HG03103 (cell line): Measurements from ENCODE around the gene CENPP.

Experiments
- ATAC-seq: cut with Tn5 transposase; IDR thresholded peaks from one replicate; pipeline ENCODE4 v1.9.1; 2021; ENCODE audit warnings: low read depth; ENCODE audit not compliant: unreplicated experiment

CENPP gene

DNA sequence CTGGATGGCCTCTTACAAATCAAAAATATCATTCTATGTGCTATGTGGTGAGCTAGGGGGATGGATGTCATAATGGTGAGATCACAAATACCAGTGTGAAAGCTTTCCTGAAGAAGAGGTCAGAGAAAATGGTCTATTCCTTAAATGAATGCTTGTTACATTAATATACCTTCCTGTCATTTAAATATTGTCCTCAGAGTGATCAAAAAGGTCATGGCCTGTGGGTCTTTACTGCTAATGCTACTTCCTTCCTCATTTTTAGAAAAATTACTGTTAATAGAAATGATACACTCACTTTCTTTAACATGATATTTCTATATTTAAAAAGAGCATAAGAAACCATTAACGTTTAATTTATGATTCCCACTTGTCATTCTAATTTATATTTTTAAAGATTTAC is 88.8 kb downstream of the CENPP start:
- no peak for ATAC-seq

DNA sequence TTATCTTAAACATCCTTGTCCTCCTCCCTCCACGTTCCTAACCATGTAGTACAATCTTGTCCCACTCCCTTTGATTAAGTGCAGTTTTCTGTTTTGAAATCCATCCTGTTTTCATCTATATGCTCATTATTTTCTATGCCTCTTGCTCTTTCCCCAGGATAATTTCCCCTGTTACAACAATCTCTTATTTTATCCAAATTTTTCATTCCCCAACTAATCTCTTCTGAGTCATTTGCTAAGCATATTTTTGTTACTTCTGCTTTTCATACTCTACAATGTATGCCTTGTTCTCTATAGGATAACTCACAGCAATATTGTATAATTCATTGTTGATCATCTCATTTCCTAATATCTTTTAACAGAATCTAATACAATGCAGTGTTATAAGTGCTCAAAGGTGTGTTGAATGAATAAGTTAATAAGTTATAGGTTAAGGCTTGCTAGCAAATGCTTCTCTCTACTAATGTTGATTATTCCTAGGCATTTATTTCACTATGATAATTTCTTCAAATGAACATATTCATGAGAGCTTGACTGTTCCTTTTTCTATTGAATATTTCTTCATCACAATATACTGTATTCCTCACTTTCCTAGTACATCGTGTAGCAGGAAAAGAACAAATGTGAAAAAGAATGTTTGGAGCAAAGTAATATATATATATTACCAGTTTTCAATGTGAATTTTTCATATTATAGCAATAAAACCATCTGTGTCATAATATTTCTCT is 97.0 kb downstream of the CENPP start:
- no peak for ATAC-seq

DNA sequence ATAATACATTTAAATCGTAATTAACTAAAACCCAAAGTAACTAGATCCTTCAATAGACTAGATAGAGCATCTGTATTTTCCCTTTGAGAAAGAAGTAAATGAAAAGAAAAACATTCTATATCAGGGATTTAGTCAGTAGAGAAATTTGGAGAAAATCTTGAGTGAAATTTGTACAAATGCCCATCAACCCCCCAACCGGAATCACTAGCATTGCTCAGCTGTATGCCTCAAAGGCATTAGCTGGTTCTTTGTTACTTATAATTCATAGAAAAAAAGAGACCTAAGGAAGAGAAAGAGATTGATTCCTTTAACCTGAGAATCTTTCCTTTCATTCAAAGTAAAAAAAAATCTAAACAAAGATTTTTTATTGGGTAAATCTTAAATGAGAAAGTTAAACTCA is 97.9 kb downstream of the CENPP start:
- no peak for ATAC-seq

DNA sequence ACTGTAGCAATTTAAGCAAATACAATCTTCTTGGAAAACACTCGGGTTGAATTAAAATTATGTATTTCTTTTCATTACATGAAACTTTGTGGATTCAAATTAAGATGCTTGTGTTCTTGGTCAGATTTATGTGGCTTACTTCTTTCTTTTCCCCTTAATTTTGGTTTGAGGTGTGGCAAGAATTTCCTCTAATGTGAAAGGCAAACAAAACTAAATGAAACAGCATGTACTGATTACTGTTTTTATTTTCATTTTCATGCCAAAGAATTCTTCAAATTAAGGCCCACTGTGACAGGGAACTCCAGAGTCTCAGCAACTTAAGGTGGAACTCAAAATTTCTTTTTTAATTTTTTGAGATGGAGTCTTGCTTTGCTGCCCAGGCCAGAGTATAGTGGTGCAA is 98.6 kb downstream of the CENPP start, which contains the start of gene OMD:
OMD (minus strand) TSS at position 132 of the 400 bp plus-strand sequence. CDS start 6,913 bp downstream, outside the sequence.
- ATAC-seq, result no peak

DNA sequence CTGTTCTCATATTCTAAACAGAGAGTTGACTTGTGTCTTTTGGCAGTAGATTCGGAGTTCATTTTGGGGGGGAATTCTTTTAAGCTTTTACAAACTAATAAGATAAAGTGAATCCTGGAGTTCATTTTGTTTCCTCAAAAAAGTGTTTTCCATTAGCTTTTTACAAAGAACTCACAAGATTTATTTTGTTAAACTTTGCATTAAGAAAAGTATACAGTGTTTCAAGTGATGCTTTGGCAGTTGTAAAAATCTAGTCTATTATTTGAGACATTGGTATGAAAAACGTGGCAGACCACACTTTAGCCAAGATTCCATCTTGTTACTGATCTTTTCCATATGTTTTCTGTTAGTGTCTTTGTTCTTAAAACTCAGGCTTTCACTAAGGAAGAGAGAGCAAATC is 99.7 kb downstream of the CENPP start:
- no peak for ATAC-seq

DNA sequence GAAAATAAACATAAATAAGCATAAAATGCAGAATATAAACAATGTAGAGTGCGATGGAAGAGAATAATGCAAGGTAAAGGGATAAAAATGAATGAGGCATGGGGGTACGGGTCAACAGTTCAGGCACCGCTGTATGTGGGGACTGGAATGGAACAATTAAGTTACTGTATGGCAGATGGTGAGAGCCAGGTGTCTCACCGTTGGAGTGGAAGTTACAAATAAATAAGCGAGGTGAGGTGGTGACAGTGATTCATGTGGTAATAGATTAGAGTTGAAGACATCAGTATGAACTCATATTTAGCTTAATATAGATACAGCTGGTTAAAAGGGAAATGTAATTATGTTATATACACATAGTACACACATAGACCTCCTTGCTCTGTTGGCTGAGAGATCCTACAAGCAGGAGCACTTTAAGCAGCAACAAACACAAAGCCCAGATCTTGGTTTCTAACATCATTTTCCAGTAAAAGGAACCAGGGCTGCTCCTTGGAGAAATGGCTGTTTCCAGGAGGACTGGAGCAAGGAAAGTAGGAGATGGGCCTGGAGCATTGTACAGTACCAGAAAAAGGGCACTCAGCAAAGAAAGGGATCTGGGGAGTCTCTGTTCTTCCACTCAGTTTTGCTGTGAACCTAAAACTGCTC is 100.9 kb downstream of the CENPP start:
- no peak for ATAC-seq

DNA sequence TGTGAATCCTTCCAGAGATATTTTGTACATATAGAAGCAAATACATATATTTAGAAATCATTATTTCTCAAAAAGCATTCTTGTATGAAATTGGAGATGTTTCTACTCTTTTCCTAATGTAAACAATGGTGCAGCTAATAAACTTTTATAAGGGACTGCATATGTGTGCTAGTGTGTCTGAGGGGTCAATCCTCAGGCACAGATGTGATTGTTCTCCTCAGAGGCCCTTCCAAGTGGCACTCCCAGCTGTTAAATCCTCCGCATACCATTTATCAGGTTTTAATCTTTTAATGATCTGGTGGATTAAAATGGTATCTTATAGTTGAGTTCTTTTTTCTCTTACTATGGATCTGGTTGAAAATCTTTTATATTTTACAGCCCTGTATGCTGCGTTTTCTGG is 104.1 kb downstream of the CENPP start:
- ATAC-seq, result no peak

DNA sequence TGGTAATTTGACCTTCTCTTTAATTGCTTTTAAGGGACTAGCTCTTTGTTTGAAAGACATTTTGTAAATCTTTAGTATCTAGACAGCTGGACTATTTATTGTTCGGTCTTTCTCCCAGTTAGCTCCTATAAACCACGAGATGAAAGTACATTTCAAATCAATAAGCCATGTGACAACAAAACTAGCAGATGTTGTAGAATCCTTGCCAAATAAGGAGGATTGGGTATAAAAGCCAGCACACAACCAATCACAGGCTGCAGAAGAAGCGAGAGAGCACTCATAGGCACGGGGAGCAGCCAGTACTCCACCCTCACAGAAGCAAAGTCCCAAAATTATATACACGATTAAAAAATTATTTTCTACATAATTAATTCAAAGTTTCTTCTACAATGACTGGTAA is 106.6 kb downstream of the CENPP start:
- no peak for ATAC-seq

DNA sequence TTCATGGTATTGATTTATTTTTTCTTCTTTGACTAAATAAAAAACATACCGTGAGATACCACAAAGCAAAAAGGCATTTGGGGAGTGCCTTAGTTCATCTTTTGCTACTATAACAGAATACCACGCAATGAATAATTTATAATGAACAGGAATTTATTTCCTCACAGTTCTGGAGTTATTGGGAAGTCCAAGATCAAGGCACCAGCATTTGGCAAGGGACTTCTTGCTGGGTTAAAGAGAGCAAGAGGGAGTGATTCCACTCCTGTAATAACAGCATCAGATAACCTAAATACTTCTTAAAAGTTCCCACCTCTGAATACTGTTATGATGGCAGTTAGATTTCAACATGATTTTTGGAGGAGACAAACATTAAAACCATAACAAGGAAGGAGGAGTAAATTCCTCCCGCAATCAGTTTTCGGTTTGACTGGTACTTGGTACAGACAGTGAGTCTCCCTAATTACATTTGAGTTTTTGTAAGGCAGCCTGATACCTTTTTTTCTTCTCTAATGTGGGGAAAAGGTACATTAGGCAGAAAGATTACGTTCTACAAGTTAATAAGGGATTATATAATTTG is 107.3 kb downstream of the CENPP start:
- ATAC-seq, result no peak

DNA sequence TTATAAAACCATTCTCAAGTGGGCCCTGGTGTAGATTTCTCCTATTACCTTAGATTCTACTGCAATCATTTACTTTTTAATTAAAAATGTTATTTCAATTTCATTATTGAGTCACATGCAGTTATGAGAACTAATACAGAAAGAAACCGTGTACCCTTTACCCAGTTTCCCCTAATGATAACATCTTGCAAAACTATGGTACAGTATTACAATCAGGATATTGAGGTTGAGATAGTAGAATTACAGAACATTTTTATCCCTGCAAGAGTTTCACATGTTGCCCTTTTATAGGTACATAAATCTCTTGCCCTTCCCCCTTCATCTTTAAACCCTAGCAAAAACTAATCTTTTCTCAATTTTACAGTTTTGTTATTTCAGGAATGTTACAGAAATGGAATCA is 109.5 kb downstream of the CENPP start:
- no peak for ATAC-seq

DNA sequence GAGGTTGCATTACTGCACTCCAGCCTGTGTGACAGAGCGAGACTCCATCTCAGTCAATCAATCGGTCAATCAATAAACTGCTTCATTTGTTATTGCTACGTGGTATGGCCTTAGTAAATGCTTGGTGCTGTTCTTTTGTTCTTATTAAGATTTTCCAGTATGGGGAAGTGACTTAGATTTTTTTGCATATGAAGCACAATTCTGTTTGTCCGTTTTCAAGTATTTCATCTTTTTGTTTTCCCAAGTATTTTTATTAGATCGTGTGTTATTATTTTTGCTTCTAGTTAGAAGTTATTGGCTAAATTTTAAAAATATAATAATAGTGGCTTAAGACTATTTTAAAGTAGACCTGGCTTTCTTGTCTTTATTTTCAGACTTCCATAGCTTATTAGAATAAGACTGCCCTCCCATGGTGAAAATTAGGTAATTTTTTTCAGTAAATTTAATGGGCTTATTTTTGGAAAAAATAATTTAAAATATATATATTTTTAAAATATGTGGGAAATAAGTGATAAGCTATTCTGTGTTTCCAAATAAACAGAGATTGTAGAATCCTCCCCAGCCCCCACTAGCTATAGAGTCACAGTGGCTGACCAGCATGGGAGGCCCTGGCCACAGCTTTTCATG is 113.3 kb downstream of the CENPP start:
- no peak for ATAC-seq

DNA sequence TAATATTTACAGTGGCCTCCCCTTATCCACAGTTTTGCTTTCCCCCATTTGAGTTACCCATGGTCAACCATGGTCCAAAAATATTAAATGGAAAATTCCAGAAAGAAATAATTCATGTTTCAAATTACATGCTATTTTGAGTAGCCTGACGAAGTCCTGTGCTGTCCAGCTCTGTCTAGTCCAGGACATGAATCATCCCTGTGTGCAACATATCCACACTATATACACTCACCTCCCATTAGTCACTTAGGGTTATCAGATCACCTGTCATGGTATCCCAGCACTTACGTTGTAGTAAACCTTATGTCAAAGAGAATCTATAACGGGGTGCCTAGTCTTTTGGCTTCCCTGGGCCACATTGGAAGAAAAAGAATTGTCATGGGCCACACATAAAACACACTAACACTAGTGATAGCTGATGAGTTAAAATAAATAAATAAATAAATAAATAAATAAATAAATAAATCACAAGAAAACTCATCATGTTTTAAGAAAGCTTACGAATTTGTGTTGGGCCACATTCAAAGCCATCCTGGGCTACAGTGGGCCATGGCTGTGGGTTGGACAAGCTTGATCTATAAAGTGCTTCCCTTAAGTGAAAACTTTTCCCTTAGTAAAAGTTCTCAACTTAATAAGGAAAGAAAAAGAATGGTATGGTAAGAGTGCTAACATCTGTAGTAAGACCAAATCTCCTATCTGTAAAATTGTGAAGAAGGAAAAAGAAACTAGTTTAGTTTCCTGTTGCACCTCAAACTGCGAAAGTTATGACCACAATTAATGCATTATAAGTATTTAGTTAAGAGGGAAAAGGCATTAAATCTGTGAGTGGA is 114.4 kb downstream of the CENPP start:
- ATAC-seq, result no peak

DNA sequence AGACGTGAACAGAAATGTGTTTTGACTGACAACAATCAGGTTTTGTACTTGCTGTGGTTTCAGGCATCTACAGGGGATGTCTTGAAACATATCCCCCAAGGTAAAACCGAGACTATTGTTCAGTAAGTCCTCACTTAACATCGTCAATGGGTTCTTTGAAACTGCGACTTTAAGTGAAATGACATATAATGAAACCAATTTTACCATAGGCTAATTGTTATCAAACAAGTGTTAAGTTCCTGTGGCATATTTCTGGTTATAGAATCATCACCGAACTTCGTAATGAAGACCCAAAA is 114.9 kb downstream of the CENPP start:
- ATAC-seq, result no peak

DNA sequence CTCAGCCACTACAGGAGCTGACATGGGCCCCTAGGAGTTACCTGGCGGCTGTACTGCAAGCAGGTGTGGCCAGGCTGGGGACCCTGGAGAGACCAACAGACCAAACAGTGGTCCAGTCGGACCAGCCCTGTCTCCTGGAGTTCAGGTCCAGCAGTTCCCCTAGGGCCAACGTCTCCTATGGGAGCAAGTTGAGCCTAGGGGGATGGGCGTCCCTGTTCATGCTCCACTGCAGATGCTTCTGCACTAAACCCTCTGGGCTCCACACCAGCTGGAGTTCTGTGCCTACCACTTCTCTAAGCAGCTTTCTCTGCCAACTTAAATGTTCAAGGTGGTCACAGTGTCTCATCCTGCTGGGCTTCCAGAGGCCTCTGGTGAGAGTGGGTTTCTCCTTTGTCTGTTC is 119.1 kb downstream of the CENPP start:
- ATAC-seq, result no peak

DNA sequence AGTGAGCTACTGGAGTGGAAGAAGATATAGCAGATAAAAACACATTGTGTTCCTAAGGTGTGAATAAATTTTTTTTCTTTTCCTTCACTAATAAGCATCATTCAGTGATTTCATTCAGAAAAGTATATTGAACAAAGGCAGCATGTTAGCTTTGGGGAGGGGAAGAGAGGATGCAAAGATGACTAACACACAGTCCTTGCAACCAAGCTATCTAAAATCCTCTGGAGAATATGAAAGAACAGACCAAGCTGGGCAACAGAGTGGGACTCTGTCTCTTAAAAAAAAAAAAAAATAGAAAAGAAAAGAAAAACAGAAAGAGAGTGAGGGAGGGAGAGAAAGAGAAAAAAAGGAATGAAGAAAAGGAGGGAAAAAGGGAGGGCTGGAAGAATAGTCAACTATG is 120.8 kb downstream of the CENPP start:
- no peak for ATAC-seq

DNA sequence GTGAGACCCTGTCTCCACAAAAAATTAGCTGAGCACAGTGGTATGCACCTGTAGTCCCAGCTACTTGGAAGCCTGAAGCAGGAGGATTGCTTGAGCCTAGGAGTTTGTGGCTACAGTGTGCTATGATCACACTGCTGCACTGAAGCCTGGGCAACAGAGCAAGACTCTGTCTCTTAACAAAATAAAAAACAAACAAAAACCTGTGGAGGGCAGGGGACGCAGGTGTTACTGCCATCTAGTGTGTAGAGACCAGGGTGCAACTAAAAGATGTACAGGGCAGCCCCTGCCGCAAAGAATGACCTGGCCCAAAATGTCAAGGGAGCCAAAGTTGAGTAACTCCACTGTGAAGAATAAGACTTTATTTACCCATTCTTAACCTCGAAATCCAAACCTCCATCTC is 129.5 kb downstream of the CENPP start:
- ATAC-seq, result no peak

DNA sequence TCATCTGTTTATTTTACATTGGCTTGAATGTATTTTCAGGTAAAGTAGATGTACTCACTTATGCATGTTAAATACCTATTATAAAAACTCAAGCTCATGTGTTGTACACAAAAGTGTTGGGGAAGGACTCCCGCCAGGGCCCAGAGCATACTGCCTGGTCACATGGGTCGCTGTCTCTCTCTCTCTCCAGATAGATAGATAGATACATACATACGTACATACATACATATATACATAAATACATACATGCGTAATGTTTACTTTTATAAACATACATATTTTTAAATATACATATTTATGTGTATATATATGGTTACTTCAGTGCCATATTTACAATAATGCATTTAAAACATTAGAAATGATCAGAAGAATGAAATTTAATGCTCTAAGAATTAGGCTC is 131.8 kb downstream of the CENPP start:
- ATAC-seq, result no peak

DNA sequence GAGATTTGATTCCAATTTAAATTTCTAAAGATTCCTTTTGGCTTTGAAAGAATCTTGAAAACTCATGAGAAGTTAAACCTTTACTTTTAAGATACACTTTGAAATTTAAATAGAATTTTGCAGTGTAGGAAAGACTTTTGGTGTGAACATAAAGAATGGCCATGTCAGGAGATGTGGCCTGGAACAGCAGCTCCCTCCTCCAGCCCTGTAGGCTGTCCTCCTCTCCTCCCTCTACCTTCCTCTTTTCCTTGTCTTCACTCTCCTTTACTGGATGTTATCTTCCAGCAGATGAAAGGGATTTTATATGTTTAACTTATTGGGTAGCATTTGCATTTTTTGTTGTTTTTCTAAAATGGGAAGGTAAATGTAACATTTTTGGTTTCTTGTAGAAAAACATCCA is 137.6 kb downstream of the CENPP start:
- no peak for ATAC-seq

DNA sequence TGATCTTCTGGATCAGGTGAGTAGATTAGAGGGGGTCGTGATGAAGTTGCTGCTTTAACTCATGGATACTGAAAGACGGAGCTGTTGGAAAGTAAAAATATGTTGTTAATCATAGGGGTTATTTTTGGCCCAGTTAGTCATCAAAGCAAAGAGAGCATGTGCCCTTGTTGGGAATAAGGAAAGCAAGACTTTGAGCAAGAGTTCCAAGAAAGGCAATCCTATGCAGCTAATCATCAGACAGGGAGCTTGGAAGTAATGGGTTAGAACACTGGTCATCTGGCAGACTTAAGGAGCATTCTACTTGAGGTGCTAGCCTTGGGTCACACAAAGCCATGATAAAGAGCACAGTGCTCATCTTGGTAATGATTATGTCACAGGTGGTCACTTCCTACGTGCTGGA is 138.2 kb downstream of the CENPP start:
- no peak for ATAC-seq

DNA sequence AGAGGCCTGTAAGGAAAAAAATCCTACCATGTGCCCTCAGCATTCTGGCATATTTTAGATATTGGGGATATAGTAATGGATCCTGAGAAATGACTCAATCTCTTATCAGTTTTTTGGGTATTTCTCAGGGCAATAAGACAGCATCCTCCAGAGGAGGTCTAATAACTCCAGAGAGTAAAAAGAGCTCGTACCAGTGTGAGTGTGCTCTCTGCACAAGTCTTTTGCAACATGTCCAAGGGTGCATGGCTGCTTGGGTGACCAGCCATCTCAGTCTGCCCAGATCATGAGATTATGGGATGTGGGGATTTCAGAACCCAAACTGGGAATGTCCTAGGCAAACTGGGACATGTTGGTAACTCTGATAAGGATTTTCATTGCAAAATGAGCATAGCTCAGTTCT is 141.3 kb downstream of the CENPP start:
- no peak for ATAC-seq

DNA sequence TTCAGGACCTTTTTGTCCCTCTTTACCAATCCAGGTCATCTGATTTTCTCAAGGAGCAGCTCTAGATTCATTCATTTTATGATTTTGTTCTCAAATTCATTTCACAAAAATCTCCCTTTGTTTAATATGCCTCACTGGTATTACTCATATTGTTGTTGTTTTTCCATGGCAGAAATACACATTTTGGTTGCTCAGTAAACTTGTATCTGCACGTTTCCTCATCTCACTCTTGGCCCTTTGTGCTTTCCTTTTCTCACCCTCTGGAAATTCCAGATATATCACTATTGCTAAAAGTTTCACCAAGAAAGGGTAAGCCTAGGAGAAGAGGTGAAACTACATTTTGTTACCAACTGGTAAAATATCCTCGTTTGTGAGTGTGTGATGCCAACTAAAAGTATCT is 141.8 kb downstream of the CENPP start:
- no peak for ATAC-seq
